HepG2 (cell line): ENCODE data around the gene TMEM184B. TPM values are rescaled to one million over a fixed set of nuclear protein-coding genes. Genes with fewer than 3 reads are reported as not detected.

Source experiments
- ATAC-seq: fragments of 200-7000 bp; cut with Tn5 transposase; 3 replicates; pipeline ENCODE4 v1.9.1; 2020; ENCODE audit warnings: mild to moderate bottlenecking, moderate library complexity
- BruUV-seq: library from RNA; stranded (reverse); fragments of 400-500 nt; replicated peaks from 2 replicates; lab custom pipeline; 2021; lab: Mats Ljungman, UMichigan
- CTCF ChIA-PET: fragments of 300-600 bp; formaldehyde crosslinking; extraction: SDS; loops from one replicate; lab custom pipeline; 2021; ENCODE audit warnings: low total read pairs, inconsistent platforms, low intra/inter-chr PET ratio; lab: Yijun Ruan, JAX
- POLR2A ChIA-PET: fragments of 350-600 bp; sonication (Branson Sonifier 250); formaldehyde crosslinking; loops from one replicate; lab custom pipeline; 2020; ENCODE audit warnings: antibody characterized with exemption, inconsistent platforms; lab: Yijun Ruan, JAX
- DNase-seq: peaks from one replicate; pipeline ENCODE4 v3.0.0-alpha.2; 2015; ENCODE audit warnings: low spot score
- FAIRE-seq: peaks from 3 replicates; lab custom pipeline; 2011; peaks lifted over from hg19 to GRCh38; lab: Jason Lieb, UNC
- H2AFZ ChIP-seq: one replicate; pipeline ENCODE4 v1.6.1; 2011; ENCODE audit warnings: low read length, inconsistent platforms
- H3K27ac ChIP-seq: fragments of 300-600 bp; 3 replicates; pipeline ENCODE4 v1.8.0; 2011; ENCODE audit warnings: mixed run types, mild to moderate bottlenecking, mixed read lengths, low read length, inconsistent platforms; ENCODE audit not compliant: insufficient read depth; ENCODE audit errors: extremely low read length
- H3K27me3 ChIP-seq, 2 experiments: fragments of 200-600 bp in 1 of 2; 2 replicates in 1 of 2; 3 replicates in 1 of 2; pipeline versions ENCODE4 v1.6.0 to v1.8.0; 2011; ENCODE audit warnings: low read length in 2 of 2, mild to moderate bottlenecking in 2 of 2, moderate library complexity in 2 of 2, inconsistent platforms in 1 of 2; ENCODE audit not compliant: insufficient read depth in 2 of 2, control insufficient read depth in 1 of 2
- H3K36me3 ChIP-seq, 2 experiments: fragments of 200-600 bp in 1 of 2; replicated peaks in 1 of 2; 2 replicates in 1 of 2; 3 replicates in 1 of 2; pipeline versions ENCODE4 v1.5.1 to v1.8.0; 2011; ENCODE audit warnings: low read length in 2 of 2, inconsistent platforms in 1 of 2; ENCODE audit not compliant: insufficient read depth in 2 of 2, control insufficient read depth in 1 of 2
- H3K4me1 ChIP-seq: 2 replicates; pipeline ENCODE4 v1.5.1; 2012; ENCODE audit warnings: low read length, inconsistent platforms; ENCODE audit not compliant: insufficient read depth
- H3K4me2 ChIP-seq: 2 replicates; pipeline ENCODE4 v1.6.0; 2011; ENCODE audit warnings: low read depth, low read length, inconsistent platforms
- H3K4me3 ChIP-seq, 3 experiments: fragments of 200-600 bp in 1 of 3; sonication (generic), shearing (Covaris generic) in 1 of 3; replicated peaks in 1 of 3; 2 replicates each; pipeline ENCODE4 v1.5.1; 2011 to 2016; ENCODE audit warnings: low read length in 3 of 3, inconsistent platforms in 2 of 3, low read depth in 2 of 3, mild to moderate bottlenecking in 2 of 3, control low read depth in 1 of 3, mixed read lengths in 1 of 3; ENCODE audit not compliant: insufficient read depth in 1 of 3
- H3K79me2 ChIP-seq: one replicate; pipeline ENCODE4 v1.6.1; 2011; ENCODE audit warnings: low read length, inconsistent platforms; ENCODE audit not compliant: insufficient read depth
- H3K9ac ChIP-seq: 2 replicates; pipeline ENCODE4 v1.6.0; 2011; ENCODE audit warnings: mild to moderate bottlenecking, low read depth, low read length, inconsistent platforms; ENCODE audit not compliant: insufficient read depth
- H3K9me3 ChIP-seq: 2 replicates; pipeline ENCODE4 v1.5.1; 2012; ENCODE audit warnings: mild to moderate bottlenecking, low read length
- H4K20me1 ChIP-seq: 2 replicates; pipeline ENCODE4 v1.6.0; 2011; ENCODE audit warnings: inconsistent platforms, mild to moderate bottlenecking, low read length, moderate library complexity; ENCODE audit not compliant: insufficient read depth
- GATAD2A ChIP-seq: IDR thresholded peaks from 2 replicates; pipeline ENCODE4 v1.6.1; 2016
- JUND ChIP-seq: sonication (generic); formaldehyde crosslinking; IDR thresholded peaks from 2 replicates; pipeline ENCODE4 v1.8.0; 2022; ENCODE audit warnings: mild to moderate bottlenecking, missing genetic modification reagents
- RNF2 ChIP-seq: fragments of 450-650 bp; conservative IDR thresholded peaks from 2 replicates; pipeline ENCODE4 v1.6.1; 2016; ENCODE audit warnings: low read depth
- TBP ChIP-seq: sonication (generic); formaldehyde crosslinking; IDR thresholded peaks from 2 replicates; pipeline ENCODE4 v1.5.0; 2020; ENCODE audit warnings: missing genetic modification reagents
- YY1 ChIP-seq: IDR thresholded peaks from 2 replicates; pipeline ENCODE4 v1.6.1; 2011; ENCODE audit warnings: low read length, low read depth, moderate library complexity, mild to moderate bottlenecking; ENCODE audit not compliant: insufficient read depth, insufficient replicate concordance
- ZNF343 ChIP-seq: sonication (generic); formaldehyde crosslinking; IDR thresholded peaks from 2 replicates; pipeline ENCODE4 v1.4.0; 2020; ENCODE audit warnings: mild to moderate bottlenecking, missing genetic modification reagents
- ZNF841 ChIP-seq: sonication (generic); formaldehyde crosslinking; IDR thresholded peaks from 2 replicates; pipeline ENCODE4 v1.8.1; 2023; ENCODE audit warnings: missing genetic modification reagents, borderline replicate concordance
- WGBS: methylation state at CpG from one replicate; pipeline ENCODE4 v1.1.6; 2017; ENCODE audit warnings: low lambda C conversion rate; 5-methylcytosine and 5-hydroxymethylcytosine counted together
- in situ Hi-C: cut with HindIII; loops from 2 replicates; pipeline ENCODE4 v1.10.0; 2017; ENCODE audit warnings: low pct_unique_long_range_greater_than_20kb; ENCODE audit not compliant: extremely low pct_ligation_motif_present
- intact Hi-C: fragments of 100-400 bp; cut with micrococcal nuclease; formaldehyde crosslinking; loops from one replicate; pipeline ENCODE4 v1.10.0; 2022; ENCODE audit not compliant: unreplicated experiment
- polyA plus RNA-seq, 8 experiments: library from polyadenylated mRNA; depleted of rRNA in 3 of 8; stranded (reverse) in 7 of 8; unstranded in 1 of 8; fragments of >200 nt; fragmentation: Illumina TruSeq in 4 of 8; extraction: Trizol in 4 of 8; gene quantifications; 2 replicates each; pipeline versions ENCODE4 v1.2.1 to v1.2.3, GENCODE V29; 2011 to 2016; ENCODE audit warnings: low read depth in 4 of 8, missing spikeins in 1 of 8, mixed read lengths in 1 of 8; ENCODE audit not compliant: insufficient read depth in 1 of 8
- total RNA-seq, 5 experiments: library from RNA; depleted of rRNA; stranded (reverse); fragments of >200 nt; fragmentation: Illumina TruSeq; extraction: Trizol; gene quantifications; 2 replicates each; pipeline ENCODE4 v1.2.3, GENCODE V29; 2016; ENCODE audit warnings: low read depth in 1 of 5
- TF ChIP-seq, protein P1 (sequence below): sonication (generic); formaldehyde crosslinking; IDR thresholded peaks from 2 replicates; pipeline ENCODE4 v1.4.0; 2020; ENCODE audit warnings: missing genetic modification reagents
- TF ChIP-seq, protein P2 (sequence below): sonication (generic); formaldehyde crosslinking; IDR thresholded peaks from 2 replicates; pipeline ENCODE4 v1.5.0; 2020; ENCODE audit warnings: missing genetic modification reagents
- TF ChIP-seq, protein P3 (sequence below): sonication (generic); formaldehyde crosslinking; conservative IDR thresholded peaks from 2 replicates; pipeline ENCODE4 v1.4.0; 2020; ENCODE audit warnings: mild to moderate bottlenecking, missing genetic modification reagents, moderate library complexity
- TF ChIP-seq, protein P4 (sequence below): sonication (generic); formaldehyde crosslinking; IDR thresholded peaks from 2 replicates; pipeline ENCODE4 v1.8.1; 2023; ENCODE audit warnings: missing genetic modification reagents, inconsistent platforms, borderline replicate concordance

Gene TMEM184B
- total and polyA plus RNA-seq, 2 of the 13 experiments (the other 11 are each of a cell fraction or from before 2014, with no cell fraction given) = 15.9 to 16.0 TPM

DNA sequence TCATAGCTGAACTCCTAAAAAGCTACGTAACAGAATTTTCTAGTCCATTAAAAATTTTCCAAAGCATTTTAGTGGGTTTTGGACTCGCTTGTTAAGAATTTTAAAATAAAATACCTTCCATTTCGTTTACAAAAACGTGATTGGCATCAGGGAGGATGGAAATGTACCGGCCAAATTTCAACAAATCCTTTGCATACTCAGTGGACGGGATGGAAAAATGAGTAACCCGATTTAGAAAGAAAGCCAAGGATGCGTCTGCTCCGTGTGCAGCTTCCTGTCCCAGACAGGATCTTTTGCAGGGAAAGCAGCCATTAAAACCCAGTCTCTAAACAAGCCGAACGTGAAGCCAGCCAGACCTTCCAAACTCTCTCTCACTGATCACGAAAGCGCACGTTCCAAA is 15.6 kb downstream of the TMEM184B start:
- H3K9me3 ChIP-seq = no peaks in the 10 kb centered on the region
- no peaks in the 10 kb centered on the region for H3K27me3 ChIP-seq
- POLR2A ChIA-PET = no interaction called here
- H3K27ac ChIP-seq = no peak overlapping the region
- DNase-seq (no peak), ATAC-seq (no peak), FAIRE-seq (no peak)
- H3K4me3 ChIP-seq = no peak overlapping the region
- no peak overlapping the region for H2AFZ ChIP-seq
- H4K20me1 ChIP-seq = no peaks in the 10 kb centered on the region; the same call in 1 of the 2 replicates
- intact Hi-C loops = no loop called here
- WGBS = 92% methylated on average over 14 of the region's 14 CpGs
- no peak overlapping the region for H3K9ac ChIP-seq
- no TSS peak for BruUV-seq
- H3K4me2 ChIP-seq = no peak overlapping the region
- H3K36me3 ChIP-seq = no peaks in the 10 kb centered on the region
- H3K79me2 ChIP-seq = peaks cover 16% of the 10 kb centered on the region
- H3K4me1 ChIP-seq = peaks cover 39% of the 10 kb centered on the region
- CTCF ChIA-PET = no interaction called here
- in situ Hi-C loops = no loop called here
- TF ChIP-seq, protein P1, sequence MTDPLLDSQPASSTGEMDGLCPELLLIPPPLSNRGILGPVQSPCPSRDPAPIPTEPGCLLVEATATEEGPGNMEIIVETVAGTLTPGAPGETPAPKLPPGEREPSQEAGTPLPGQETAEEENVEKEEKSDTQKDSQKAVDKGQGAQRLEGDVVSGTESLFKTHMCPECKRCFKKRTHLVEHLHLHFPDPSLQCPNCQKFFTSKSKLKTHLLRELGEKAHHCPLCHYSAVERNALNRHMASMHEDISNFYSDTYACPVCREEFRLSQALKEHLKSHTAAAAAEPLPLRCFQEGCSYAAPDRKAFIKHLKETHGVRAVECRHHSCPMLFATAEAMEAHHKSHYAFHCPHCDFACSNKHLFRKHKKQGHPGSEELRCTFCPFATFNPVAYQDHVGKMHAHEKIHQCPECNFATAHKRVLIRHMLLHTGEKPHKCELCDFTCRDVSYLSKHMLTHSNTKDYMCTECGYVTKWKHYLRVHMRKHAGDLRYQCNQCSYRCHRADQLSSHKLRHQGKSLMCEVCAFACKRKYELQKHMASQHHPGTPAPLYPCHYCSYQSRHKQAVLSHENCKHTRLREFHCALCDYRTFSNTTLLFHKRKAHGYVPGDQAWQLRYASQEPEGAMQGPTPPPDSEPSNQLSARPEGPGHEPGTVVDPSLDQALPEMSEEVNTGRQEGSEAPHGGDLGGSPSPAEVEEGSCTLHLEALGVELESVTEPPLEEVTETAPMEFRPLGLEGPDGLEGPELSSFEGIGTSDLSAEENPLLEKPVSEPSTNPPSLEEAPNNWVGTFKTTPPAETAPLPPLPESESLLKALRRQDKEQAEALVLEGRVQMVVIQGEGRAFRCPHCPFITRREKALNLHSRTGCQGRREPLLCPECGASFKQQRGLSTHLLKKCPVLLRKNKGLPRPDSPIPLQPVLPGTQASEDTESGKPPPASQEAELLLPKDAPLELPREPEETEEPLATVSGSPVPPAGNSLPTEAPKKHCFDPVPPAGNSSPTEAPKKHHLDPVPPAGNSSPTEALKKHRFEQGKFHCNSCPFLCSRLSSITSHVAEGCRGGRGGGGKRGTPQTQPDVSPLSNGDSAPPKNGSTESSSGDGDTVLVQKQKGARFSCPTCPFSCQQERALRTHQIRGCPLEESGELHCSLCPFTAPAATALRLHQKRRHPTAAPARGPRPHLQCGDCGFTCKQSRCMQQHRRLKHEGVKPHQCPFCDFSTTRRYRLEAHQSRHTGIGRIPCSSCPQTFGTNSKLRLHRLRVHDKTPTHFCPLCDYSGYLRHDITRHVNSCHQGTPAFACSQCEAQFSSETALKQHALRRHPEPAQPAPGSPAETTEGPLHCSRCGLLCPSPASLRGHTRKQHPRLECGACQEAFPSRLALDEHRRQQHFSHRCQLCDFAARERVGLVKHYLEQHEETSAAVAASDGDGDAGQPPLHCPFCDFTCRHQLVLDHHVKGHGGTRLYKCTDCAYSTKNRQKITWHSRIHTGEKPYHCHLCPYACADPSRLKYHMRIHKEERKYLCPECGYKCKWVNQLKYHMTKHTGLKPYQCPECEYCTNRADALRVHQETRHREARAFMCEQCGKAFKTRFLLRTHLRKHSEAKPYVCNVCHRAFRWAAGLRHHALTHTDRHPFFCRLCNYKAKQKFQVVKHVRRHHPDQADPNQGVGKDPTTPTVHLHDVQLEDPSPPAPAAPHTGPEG (CRISPR knock-in tag) = no peak
- TF ChIP-seq GATAD2A (CRISPR knock-in tag) (no peak), YY1 (no peak), TBP (CRISPR knock-in tag) (no peak), ZNF343 (CRISPR knock-in tag) (no peak), RNF2 (no peak), JUND (CRISPR knock-in tag) (no peak), ZNF841 (CRISPR knock-in tag) (no peak)
- TF ChIP-seq, protein P2, sequence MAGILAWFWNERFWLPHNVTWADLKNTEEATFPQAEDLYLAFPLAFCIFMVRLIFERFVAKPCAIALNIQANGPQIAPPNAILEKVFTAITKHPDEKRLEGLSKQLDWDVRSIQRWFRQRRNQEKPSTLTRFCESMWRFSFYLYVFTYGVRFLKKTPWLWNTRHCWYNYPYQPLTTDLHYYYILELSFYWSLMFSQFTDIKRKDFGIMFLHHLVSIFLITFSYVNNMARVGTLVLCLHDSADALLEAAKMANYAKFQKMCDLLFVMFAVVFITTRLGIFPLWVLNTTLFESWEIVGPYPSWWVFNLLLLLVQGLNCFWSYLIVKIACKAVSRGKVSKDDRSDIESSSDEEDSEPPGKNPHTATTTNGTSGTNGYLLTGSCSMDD (CRISPR knock-in tag) = no peak
- TF ChIP-seq, protein P3, sequence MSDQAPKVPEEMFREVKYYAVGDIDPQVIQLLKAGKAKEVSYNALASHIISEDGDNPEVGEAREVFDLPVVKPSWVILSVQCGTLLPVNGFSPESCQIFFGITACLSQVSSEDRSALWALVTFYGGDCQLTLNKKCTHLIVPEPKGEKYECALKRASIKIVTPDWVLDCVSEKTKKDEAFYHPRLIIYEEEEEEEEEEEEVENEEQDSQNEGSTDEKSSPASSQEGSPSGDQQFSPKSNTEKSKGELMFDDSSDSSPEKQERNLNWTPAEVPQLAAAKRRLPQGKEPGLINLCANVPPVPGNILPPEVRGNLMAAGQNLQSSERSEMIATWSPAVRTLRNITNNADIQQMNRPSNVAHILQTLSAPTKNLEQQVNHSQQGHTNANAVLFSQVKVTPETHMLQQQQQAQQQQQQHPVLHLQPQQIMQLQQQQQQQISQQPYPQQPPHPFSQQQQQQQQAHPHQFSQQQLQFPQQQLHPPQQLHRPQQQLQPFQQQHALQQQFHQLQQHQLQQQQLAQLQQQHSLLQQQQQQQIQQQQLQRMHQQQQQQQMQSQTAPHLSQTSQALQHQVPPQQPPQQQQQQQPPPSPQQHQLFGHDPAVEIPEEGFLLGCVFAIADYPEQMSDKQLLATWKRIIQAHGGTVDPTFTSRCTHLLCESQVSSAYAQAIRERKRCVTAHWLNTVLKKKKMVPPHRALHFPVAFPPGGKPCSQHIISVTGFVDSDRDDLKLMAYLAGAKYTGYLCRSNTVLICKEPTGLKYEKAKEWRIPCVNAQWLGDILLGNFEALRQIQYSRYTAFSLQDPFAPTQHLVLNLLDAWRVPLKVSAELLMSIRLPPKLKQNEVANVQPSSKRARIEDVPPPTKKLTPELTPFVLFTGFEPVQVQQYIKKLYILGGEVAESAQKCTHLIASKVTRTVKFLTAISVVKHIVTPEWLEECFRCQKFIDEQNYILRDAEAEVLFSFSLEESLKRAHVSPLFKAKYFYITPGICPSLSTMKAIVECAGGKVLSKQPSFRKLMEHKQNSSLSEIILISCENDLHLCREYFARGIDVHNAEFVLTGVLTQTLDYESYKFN = no peak
- TF ChIP-seq, protein P4, sequence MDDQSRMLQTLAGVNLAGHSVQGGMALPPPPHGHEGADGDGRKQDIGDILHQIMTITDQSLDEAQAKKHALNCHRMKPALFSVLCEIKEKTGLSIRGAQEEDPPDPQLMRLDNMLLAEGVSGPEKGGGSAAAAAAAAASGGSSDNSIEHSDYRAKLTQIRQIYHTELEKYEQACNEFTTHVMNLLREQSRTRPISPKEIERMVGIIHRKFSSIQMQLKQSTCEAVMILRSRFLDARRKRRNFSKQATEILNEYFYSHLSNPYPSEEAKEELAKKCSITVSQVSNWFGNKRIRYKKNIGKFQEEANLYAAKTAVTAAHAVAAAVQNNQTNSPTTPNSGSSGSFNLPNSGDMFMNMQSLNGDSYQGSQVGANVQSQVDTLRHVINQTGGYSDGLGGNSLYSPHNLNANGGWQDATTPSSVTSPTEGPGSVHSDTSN (CRISPR knock-in tag) = no peak
